HEK293 (cell line): ENCODE results near the gene RNF138.

Experiments used
- CTCF ChIP-seq: fragments of 450-650 bp; formaldehyde crosslinking; IDR thresholded peaks from 2 replicates; pipeline ENCODE4 v1.5.1; 2016; ENCODE audit warnings: missing biosample characterization, missing genetic modification characterization
- GFI1B ChIP-seq: fragments of 450-650 bp; formaldehyde crosslinking; IDR thresholded peaks from 2 replicates; pipeline ENCODE4 v1.5.1; 2016; ENCODE audit warnings: missing biosample characterization, missing genetic modification characterization
- PRDM10 ChIP-seq: fragments of 450-650 bp; formaldehyde crosslinking; IDR thresholded peaks from 2 replicates; pipeline ENCODE4 v1.5.1; 2016; ENCODE audit warnings: missing biosample characterization, missing genetic modification characterization
- TRIM28 ChIP-seq: IDR thresholded peaks from 2 replicates; pipeline ENCODE4 v1.6.1; 2011; ENCODE audit warnings: low read length, control low read depth, borderline replicate concordance
- ZBTB44 ChIP-seq: fragments of 450-650 bp; IDR thresholded peaks from 2 replicates; pipeline ENCODE4 v1.5.1; 2018; ENCODE audit warnings: missing biosample characterization, mild to moderate bottlenecking, missing genetic modification characterization
- ZNF148 ChIP-seq: fragments of 450-650 bp; formaldehyde crosslinking; IDR thresholded peaks from 2 replicates; pipeline ENCODE4 v1.5.0; 2017; ENCODE audit warnings: missing biosample characterization, missing genetic modification characterization, borderline replicate concordance
- ZNF26 ChIP-seq: fragments of 450-650 bp; formaldehyde crosslinking; IDR thresholded peaks from 2 replicates; pipeline ENCODE4 v1.5.1; 2016; ENCODE audit warnings: missing biosample characterization, missing genetic modification characterization
- ZNF350 ChIP-seq: fragments of 450-650 bp; formaldehyde crosslinking; IDR thresholded peaks from 2 replicates; pipeline ENCODE4 v1.5.0; 2017; ENCODE audit warnings: missing biosample characterization, mild to moderate bottlenecking, missing genetic modification characterization
- ZNF600 ChIP-seq: fragments of 450-650 bp; formaldehyde crosslinking; IDR thresholded peaks from 2 replicates; pipeline ENCODE4 v1.5.1; 2016; ENCODE audit warnings: missing biosample characterization, missing genetic modification characterization

- TF ChIP-seq CTCF (tag by site-specific recombination): no peak
- no peak for TF ChIP-seq ZNF350 (tag by site-specific recombination)
- no peak for TF ChIP-seq ZNF148
- no peak for TF ChIP-seq PRDM10 (tag by site-specific recombination)
- no peak for TF ChIP-seq GFI1B
- TF ChIP-seq ZBTB44 (tag by site-specific recombination): no peak
- no peak for TF ChIP-seq TRIM28
- no peak for TF ChIP-seq ZNF26
- no peak for TF ChIP-seq ZNF600 (tag by site-specific recombination)
Observed at GRCh38 chr18:32114293-32114942, 22.7 kb downstream of the RNF138 start.
